ENCODE results near the gene NTM.

The NTM gene

GRCh38 chr11:131809203-131809918 is 438.9 kb downstream of the NTM start:
- Histone ChIP-seq H3K27me3 (ENCODE audit: control insufficient read depth in 2 of 2, insufficient read depth in 2 of 2, low read length in 2 of 2) (no peaks in the 10 kb centered on the region), H3K9me3 (ENCODE audit: control insufficient read depth in 2 of 2, low read length in 2 of 2) (no peaks in the 10 kb centered on the region), H3K27ac (ENCODE audit: low read depth in 2 of 2, low read length in 2 of 2) (no peak overlapping the region), H3K4me3 (ENCODE audit: low read length in 2 of 2) (no peak overlapping the region), H3K9ac (ENCODE audit: low read depth in 1 of 2, low read length in 2 of 2) (no peak overlapping the region), H3K36me3 (ENCODE audit: control insufficient read depth in 2 of 2, insufficient read depth in 2 of 2, low read length in 2 of 2) (no peaks in the 10 kb centered on the region), H3K4me1 (ENCODE audit: control insufficient read depth in 2 of 2, insufficient read depth in 2 of 2, low read length in 2 of 2) (no peaks in the 10 kb centered on the region)

- H3K27me3 ChIP-seq (ENCODE audit: control insufficient read depth in 2 of 2, insufficient read depth in 2 of 2, low read length in 2 of 2) = no peaks in the 10 kb centered on the region
- H3K27ac ChIP-seq (ENCODE audit: low read depth in 2 of 2, low read length in 2 of 2) = no peak overlapping the region
- H3K36me3 ChIP-seq (ENCODE audit: control insufficient read depth in 2 of 2, insufficient read depth in 2 of 2, low read length in 2 of 2) = no peaks in the 10 kb centered on the region
- no peaks in the 10 kb centered on the region for H3K4me1 ChIP-seq (ENCODE audit: control insufficient read depth in 2 of 2, insufficient read depth in 2 of 2, low read length in 2 of 2)
- no peak overlapping the region for H3K9ac ChIP-seq (ENCODE audit: low read depth in 1 of 2, low read length in 2 of 2)
- no peak overlapping the region for H3K4me3 ChIP-seq (ENCODE audit: low read length in 2 of 2)
- no peaks in the 10 kb centered on the region for H3K9me3 ChIP-seq (ENCODE audit: control insufficient read depth in 2 of 2, low read length in 2 of 2)
These were observed 440.1 kb downstream of the NTM start for GRCh38 chr11:131810541-131810940.

GRCh38 chr11:131811383-131811782 is 441.0 kb downstream of the NTM start:
- no peaks in the 10 kb centered on the region for H3K36me3 ChIP-seq (ENCODE audit: control insufficient read depth in 2 of 2, insufficient read depth in 2 of 2, low read length in 2 of 2)

GRCh38 chr11:131814108-131814507 is 443.7 kb downstream of the NTM start:
- Histone ChIP-seq H3K36me3 (ENCODE audit: control insufficient read depth in 2 of 2, insufficient read depth in 2 of 2, low read length in 2 of 2) (no peaks in the 10 kb centered on the region), H3K4me1 (ENCODE audit: control insufficient read depth in 2 of 2, insufficient read depth in 2 of 2, low read length in 2 of 2) (no peaks in the 10 kb centered on the region), H3K9me3 (ENCODE audit: control insufficient read depth in 2 of 2, low read length in 2 of 2) (no peaks in the 10 kb centered on the region), H3K27ac (ENCODE audit: low read depth in 2 of 2, low read length in 2 of 2) (no peak overlapping the region), H3K9ac (ENCODE audit: low read depth in 1 of 2, low read length in 2 of 2) (no peak overlapping the region), H3K27me3 (ENCODE audit: control insufficient read depth in 2 of 2, insufficient read depth in 2 of 2, low read length in 2 of 2) (no peaks in the 10 kb centered on the region), H3K4me3 (ENCODE audit: low read length in 2 of 2) (no peak overlapping the region)

More at GRCh38 chr11:131811383-131811782, 441.0 kb downstream of the NTM start:
- no peak overlapping the region for H3K27ac ChIP-seq (ENCODE audit: low read depth in 2 of 2, low read length in 2 of 2)
- H3K4me1 ChIP-seq (ENCODE audit: control insufficient read depth in 2 of 2, insufficient read depth in 2 of 2, low read length in 2 of 2) = no peaks in the 10 kb centered on the region
- no peak overlapping the region for H3K9ac ChIP-seq (ENCODE audit: low read depth in 1 of 2, low read length in 2 of 2)
- no peaks in the 10 kb centered on the region for H3K9me3 ChIP-seq (ENCODE audit: control insufficient read depth in 2 of 2, low read length in 2 of 2)
- no peak overlapping the region for H3K4me3 ChIP-seq (ENCODE audit: low read length in 2 of 2)
- H3K27me3 ChIP-seq (ENCODE audit: control insufficient read depth in 2 of 2, insufficient read depth in 2 of 2, low read length in 2 of 2) = no peaks in the 10 kb centered on the region

GRCh38 chr11:131815590-131815989 is 445.2 kb downstream of the NTM start:
- no peaks in the 10 kb centered on the region for H3K4me1 ChIP-seq (ENCODE audit: control insufficient read depth in 2 of 2, insufficient read depth in 2 of 2, low read length in 2 of 2)
- H3K9me3 ChIP-seq (ENCODE audit: control insufficient read depth in 2 of 2, low read length in 2 of 2) = no peaks in the 10 kb centered on the region
- no peaks in the 10 kb centered on the region for H3K27me3 ChIP-seq (ENCODE audit: control insufficient read depth in 2 of 2, insufficient read depth in 2 of 2, low read length in 2 of 2)
- no peak overlapping the region for H3K27ac ChIP-seq (ENCODE audit: low read depth in 2 of 2, low read length in 2 of 2)
- H3K4me3 ChIP-seq (ENCODE audit: low read length in 2 of 2) = no peak overlapping the region
- H3K9ac ChIP-seq (ENCODE audit: low read depth in 1 of 2, low read length in 2 of 2) = no peak overlapping the region
- no peaks in the 10 kb centered on the region for H3K36me3 ChIP-seq (ENCODE audit: control insufficient read depth in 2 of 2, insufficient read depth in 2 of 2, low read length in 2 of 2)

GRCh38 chr11:131816051-131816450 is 445.6 kb downstream of the NTM start:
- no peak overlapping the region for H3K27ac ChIP-seq (ENCODE audit: low read depth in 2 of 2, low read length in 2 of 2)
- no peaks in the 10 kb centered on the region for H3K4me1 ChIP-seq (ENCODE audit: control insufficient read depth in 2 of 2, insufficient read depth in 2 of 2, low read length in 2 of 2)
- H3K4me3 ChIP-seq (ENCODE audit: low read length in 2 of 2) = no peak overlapping the region
- H3K9ac ChIP-seq (ENCODE audit: low read depth in 1 of 2, low read length in 2 of 2) = no peak overlapping the region
- H3K27me3 ChIP-seq (ENCODE audit: control insufficient read depth in 2 of 2, insufficient read depth in 2 of 2, low read length in 2 of 2) = no peaks in the 10 kb centered on the region
- no peaks in the 10 kb centered on the region for H3K9me3 ChIP-seq (ENCODE audit: control insufficient read depth in 2 of 2, low read length in 2 of 2)
- no peaks in the 10 kb centered on the region for H3K36me3 ChIP-seq (ENCODE audit: control insufficient read depth in 2 of 2, insufficient read depth in 2 of 2, low read length in 2 of 2)

- Histone ChIP-seq H3K27ac (ENCODE audit: low read depth in 2 of 2, low read length in 2 of 2) (no peak overlapping the region), H3K4me1 (ENCODE audit: control insufficient read depth in 2 of 2, insufficient read depth in 2 of 2, low read length in 2 of 2) (no peaks in the 10 kb centered on the region), H3K4me3 (ENCODE audit: low read length in 2 of 2) (no peak overlapping the region), H3K9me3 (ENCODE audit: control insufficient read depth in 2 of 2, low read length in 2 of 2) (no peaks in the 10 kb centered on the region), H3K27me3 (ENCODE audit: control insufficient read depth in 2 of 2, insufficient read depth in 2 of 2, low read length in 2 of 2) (no peaks in the 10 kb centered on the region), H3K36me3 (ENCODE audit: control insufficient read depth in 2 of 2, insufficient read depth in 2 of 2, low read length in 2 of 2) (no peaks in the 10 kb centered on the region), H3K9ac (ENCODE audit: low read depth in 1 of 2, low read length in 2 of 2) (no peak overlapping the region)
These were observed 447.3 kb downstream of the NTM start for GRCh38 chr11:131817687-131818188.

GRCh38 chr11:131819865-131820264 is 449.4 kb downstream of the NTM start:
- H3K9me3 ChIP-seq (ENCODE audit: control insufficient read depth in 2 of 2, low read length in 2 of 2) = no peaks in the 10 kb centered on the region
- no peak overlapping the region for H3K9ac ChIP-seq (ENCODE audit: low read depth in 1 of 2, low read length in 2 of 2)
- no peaks in the 10 kb centered on the region for H3K4me1 ChIP-seq (ENCODE audit: control insufficient read depth in 2 of 2, insufficient read depth in 2 of 2, low read length in 2 of 2)
- no peaks in the 10 kb centered on the region for H3K27me3 ChIP-seq (ENCODE audit: control insufficient read depth in 2 of 2, insufficient read depth in 2 of 2, low read length in 2 of 2)
- no peaks in the 10 kb centered on the region for H3K36me3 ChIP-seq (ENCODE audit: control insufficient read depth in 2 of 2, insufficient read depth in 2 of 2, low read length in 2 of 2)
- no peak overlapping the region for H3K4me3 ChIP-seq (ENCODE audit: low read length in 2 of 2)
- H3K27ac ChIP-seq (ENCODE audit: low read depth in 2 of 2, low read length in 2 of 2) = no peak overlapping the region

GRCh38 chr11:131822506-131822905 is 452.1 kb downstream of the NTM start:
- H3K9ac ChIP-seq (ENCODE audit: low read depth in 1 of 2, low read length in 2 of 2) = no peak overlapping the region
- H3K4me1 ChIP-seq (ENCODE audit: control insufficient read depth in 2 of 2, insufficient read depth in 2 of 2, low read length in 2 of 2) = no peaks in the 10 kb centered on the region
- no peaks in the 10 kb centered on the region for H3K27me3 ChIP-seq (ENCODE audit: control insufficient read depth in 2 of 2, insufficient read depth in 2 of 2, low read length in 2 of 2)
- no peaks in the 10 kb centered on the region for H3K36me3 ChIP-seq (ENCODE audit: control insufficient read depth in 2 of 2, insufficient read depth in 2 of 2, low read length in 2 of 2)
- H3K27ac ChIP-seq (ENCODE audit: low read depth in 2 of 2, low read length in 2 of 2) = no peak overlapping the region
- no peak overlapping the region for H3K4me3 ChIP-seq (ENCODE audit: low read length in 2 of 2)
- H3K9me3 ChIP-seq (ENCODE audit: control insufficient read depth in 2 of 2, low read length in 2 of 2) = no peaks in the 10 kb centered on the region

GRCh38 chr11:131823772-131824171 is 453.4 kb downstream of the NTM start:
- Histone ChIP-seq H3K4me1 (ENCODE audit: control insufficient read depth in 2 of 2, insufficient read depth in 2 of 2, low read length in 2 of 2) (no peaks in the 10 kb centered on the region), H3K36me3 (ENCODE audit: control insufficient read depth in 2 of 2, insufficient read depth in 2 of 2, low read length in 2 of 2) (no peaks in the 10 kb centered on the region), H3K27me3 (ENCODE audit: control insufficient read depth in 2 of 2, insufficient read depth in 2 of 2, low read length in 2 of 2) (no peaks in the 10 kb centered on the region), H3K9me3 (ENCODE audit: control insufficient read depth in 2 of 2, low read length in 2 of 2) (no peaks in the 10 kb centered on the region), H3K4me3 (ENCODE audit: low read length in 2 of 2) (no peak overlapping the region), H3K9ac (ENCODE audit: low read depth in 1 of 2, low read length in 2 of 2) (no peak overlapping the region), H3K27ac (ENCODE audit: low read depth in 2 of 2, low read length in 2 of 2) (no peak overlapping the region)

All from mucosa of rectum (tissue), 2 donors.